Activated naive CD8-positive, alpha-beta T cell treated with anti-CD3 and anti-CD28 coated beads for 36 hours (primary cell): Measurements from ENCODE around the gene GFY. TPM values are rescaled to one million over a fixed set of nuclear protein-coding genes. Genes with fewer than 3 reads are reported as not detected.
A peak's percentile ranks its signal among the peaks of the same experiment; 100 is the strongest.

Experiments used
- DNase-seq: peaks from one replicate; pipeline ENCODE4 v3.0.0; 2021
- H3K27ac Mint-ChIP-seq: one replicate; pipeline ENCODE4 v1.8.0; 2022; ENCODE audit warnings: mild to moderate bottlenecking, moderate library complexity, mixed read lengths
- H3K27me3 Mint-ChIP-seq: one replicate; pipeline ENCODE4 v1.8.0; 2022; ENCODE audit warnings: mild to moderate bottlenecking, mixed read lengths
- H3K36me3 Mint-ChIP-seq: one replicate; pipeline ENCODE4 v1.8.0; 2021; ENCODE audit warnings: mild to moderate bottlenecking, mixed read lengths
- H3K4me1 Mint-ChIP-seq: one replicate; pipeline ENCODE4 v1.8.0; 2021; ENCODE audit warnings: mixed read lengths
- H3K4me3 Mint-ChIP-seq: one replicate; pipeline ENCODE4 v1.8.0; 2022; ENCODE audit warnings: mild to moderate bottlenecking, moderate library complexity, mixed read lengths
- H3K9me3 Mint-ChIP-seq: one replicate; pipeline ENCODE4 v1.8.0; 2022; ENCODE audit warnings: mixed read lengths
- total RNA-seq, 2 experiments: library from RNA; stranded (reverse); gene quantifications; one replicate each; pipeline ENCODE4 v1.2.3, GENCODE V29; 2021

Gene GFY, protein sequence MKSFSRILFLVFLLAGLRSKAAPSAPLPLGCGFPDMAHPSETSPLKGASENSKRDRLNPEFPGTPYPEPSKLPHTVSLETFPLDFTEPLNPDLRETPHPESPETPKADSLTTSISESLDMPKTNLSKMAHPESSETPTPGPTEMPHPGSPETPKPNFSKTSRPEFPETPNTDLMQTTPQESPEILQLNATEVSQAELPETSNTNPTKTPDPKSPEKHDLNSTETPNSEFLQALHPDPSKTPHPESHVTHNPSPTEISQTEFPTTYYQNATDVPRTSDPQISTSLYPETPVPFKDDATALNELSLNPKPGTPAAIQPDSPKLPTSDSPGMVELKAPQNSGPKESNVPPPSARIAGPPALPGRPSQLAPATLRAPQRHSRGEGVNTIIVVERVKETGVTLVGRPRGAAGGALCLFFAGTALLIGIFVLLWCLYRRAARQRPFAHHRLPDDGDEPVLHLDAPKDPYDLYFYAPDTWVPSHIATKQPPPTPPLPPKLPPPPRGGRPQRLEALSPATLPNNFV
- not detected for total RNA-seq

DNA sequence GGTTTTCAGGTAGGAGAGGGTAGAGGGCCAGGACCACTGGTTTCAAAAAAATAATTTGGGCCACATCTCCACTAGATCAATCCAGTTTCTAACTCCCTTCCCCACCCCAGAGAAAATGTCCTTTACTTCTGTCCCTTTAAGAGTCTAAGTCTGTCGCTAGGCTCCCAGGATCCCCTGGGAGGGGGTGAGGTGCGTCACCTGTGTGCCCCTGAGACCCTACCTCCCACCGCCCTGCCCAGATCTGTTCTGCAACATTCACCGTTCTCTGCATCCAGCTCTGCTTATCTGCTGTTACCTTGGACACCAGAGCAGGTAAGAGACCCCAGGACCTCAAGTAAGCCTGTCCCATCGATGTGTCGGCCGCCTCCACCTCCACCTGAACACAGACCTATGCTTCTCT lies at the start of gene GFY:
Gene GFY, plus strand, starts transcription at position 211 of the 400 bp plus-strand sequence. CDS start 1,043 bp downstream, outside the sequence.
- Mint-ChIP-seq H3K36me3 (no peaks in the 10 kb centered on the region), H3K4me1 (peaks cover 43% of the 10 kb centered on the region)
- no peak for DNase-seq

DNA sequence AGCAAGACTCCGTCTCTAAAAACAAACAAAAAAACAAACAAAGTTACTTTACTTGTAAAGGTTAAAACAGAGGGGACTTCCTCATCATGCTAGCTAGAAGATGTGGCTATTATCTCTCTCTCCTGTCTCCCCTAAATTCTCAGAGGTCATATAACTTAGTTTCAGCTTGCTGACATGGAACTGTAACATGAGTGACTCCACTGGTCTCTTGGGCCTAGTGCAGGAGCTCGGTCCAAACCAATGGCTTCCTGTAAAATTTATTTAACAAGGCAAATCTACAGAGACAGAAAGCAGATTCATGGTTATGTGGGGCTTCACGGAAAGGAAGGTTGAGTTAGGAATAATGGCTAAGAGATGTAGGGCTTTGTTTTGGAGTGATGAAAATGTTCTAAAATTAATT lies 46.7 kb upstream of the GFY start:
- Mint-ChIP-seq H3K4me3 (no peak overlapping the region), H3K27me3 (peaks cover 4% of the 10 kb centered on the region), H3K27ac (no peak overlapping the region), H3K4me1 (no peaks in the 10 kb centered on the region), H3K9me3 (peaks cover 6% of the 10 kb centered on the region), H3K36me3 (peaks cover 5% of the 10 kb centered on the region)
- DNase-seq: no peak

More for the DNA sequence above, at the start of gene GFY:
- H3K9me3 Mint-ChIP-seq: no peaks in the 10 kb centered on the region
- H3K27me3 Mint-ChIP-seq: peaks cover 97% of the 10 kb centered on the region
- H3K4me3 Mint-ChIP-seq: no peak within 1 kb of the TSS
- no peak within 1 kb of the TSS for H3K27ac Mint-ChIP-seq

DNA sequence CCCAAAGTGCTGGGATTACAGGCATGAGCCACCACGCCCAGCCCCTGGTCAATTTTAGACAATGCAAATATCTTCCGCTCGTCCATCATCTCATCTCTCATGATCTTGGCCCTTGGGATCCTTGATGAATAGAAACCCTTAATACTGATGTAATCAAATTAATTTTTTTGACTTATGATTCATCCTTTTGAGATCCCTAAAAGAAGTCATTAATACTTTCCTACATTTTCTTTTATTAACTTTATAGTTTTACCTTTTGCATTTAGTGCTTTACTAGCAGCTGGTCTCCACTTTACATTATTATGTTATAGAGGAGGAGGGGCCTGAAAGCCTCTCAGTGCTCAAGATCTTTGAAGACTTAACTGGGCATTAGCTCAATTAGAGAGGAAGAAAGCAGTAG lies 44.8 kb upstream of the GFY start:
- H3K4me1 Mint-ChIP-seq: no peaks in the 10 kb centered on the region
- H3K9me3 Mint-ChIP-seq: peaks cover 6% of the 10 kb centered on the region
- peaks cover 5% of the 10 kb centered on the region for H3K36me3 Mint-ChIP-seq
- no peak for DNase-seq
- no peak overlapping the region for H3K4me3 Mint-ChIP-seq
- H3K27ac Mint-ChIP-seq: no peak overlapping the region
- peaks cover 4% of the 10 kb centered on the region for H3K27me3 Mint-ChIP-seq

DNA sequence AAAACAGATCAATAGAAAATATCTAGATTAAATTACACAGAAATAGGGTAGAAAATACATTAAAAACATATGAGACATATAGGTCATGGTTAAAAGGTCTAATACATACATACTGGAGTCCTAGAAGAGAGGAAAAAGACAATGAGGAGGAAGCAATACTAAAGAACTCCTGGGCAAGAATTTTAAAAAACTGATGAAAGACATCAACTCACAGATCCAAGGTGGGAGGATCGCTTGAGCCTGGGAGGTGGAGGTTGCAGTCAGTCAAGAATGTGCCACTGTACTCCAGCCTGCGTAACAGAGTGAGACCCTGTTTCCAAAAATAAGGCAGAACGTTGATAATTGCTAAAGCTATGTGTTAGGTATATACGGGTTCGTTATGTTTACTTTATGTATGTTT lies 42.5 kb upstream of the GFY start:
- DNase-seq: no peak
- Mint-ChIP-seq H3K4me1 (no peaks in the 10 kb centered on the region), H3K36me3 (peaks cover 5% of the 10 kb centered on the region), H3K27me3 (no peaks in the 10 kb centered on the region), H3K4me3 (no peak overlapping the region), H3K27ac (no peak overlapping the region), H3K9me3 (peaks cover 6% of the 10 kb centered on the region)

DNA sequence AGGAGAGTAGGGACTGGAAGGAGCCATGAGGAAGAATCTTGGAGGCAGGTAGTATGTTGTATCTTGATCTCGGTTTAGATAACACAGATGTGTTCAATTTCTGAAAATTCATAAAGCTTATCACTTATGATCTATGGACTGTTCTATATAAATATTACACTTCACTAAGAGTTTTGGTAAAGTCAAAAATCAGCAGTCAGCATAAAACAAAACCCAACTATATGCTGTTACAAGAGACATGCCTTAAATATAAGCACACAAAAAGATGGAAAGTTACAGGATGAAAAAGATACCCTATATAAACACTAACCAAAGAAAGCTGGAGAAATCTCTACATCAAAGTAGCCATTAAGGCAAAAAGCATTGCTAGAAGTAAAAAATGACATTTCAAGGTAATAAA lies 41.6 kb upstream of the GFY start:
- peaks cover 3% of the 10 kb centered on the region for H3K27me3 Mint-ChIP-seq
- no peak overlapping the region for H3K4me3 Mint-ChIP-seq
- no peak overlapping the region for H3K27ac Mint-ChIP-seq
- peaks cover 6% of the 10 kb centered on the region for H3K9me3 Mint-ChIP-seq
- peaks cover 5% of the 10 kb centered on the region for H3K36me3 Mint-ChIP-seq
- H3K4me1 Mint-ChIP-seq: peaks cover 3% of the 10 kb centered on the region
- DNase-seq: no peak

DNA sequence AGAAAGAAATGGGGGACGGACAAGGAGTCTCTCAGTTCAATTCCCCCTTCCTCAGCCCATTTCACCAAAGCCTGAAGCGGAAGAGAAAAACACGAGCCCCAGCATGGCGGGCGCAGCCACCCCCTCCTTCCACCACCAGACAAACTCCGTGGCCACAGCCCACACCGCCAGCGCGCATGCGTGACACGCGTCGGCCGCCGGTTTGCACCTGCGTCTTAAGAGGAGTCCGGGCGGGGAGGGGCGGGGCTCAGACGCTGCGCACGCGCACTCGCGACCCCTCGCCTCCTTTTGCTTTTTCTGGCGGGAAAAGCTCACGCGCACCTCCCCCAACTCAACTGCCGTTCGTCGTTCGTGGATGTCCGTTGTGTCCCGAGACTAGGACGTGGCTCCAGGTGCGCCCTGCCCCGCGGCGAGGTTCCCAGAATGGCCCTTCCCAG lies 37.2 kb upstream of the GFY start, which contains the start of gene KASH5:
Gene KASH5, plus strand, starts transcription at position 314 of the 437 bp plus-strand sequence. CDS start 2,635 bp downstream, outside the sequence.
- no peaks in the 10 kb centered on the region for H3K9me3 Mint-ChIP-seq
- DNase-seq: peak; percentile 86
- H3K36me3 Mint-ChIP-seq: no peaks in the 10 kb centered on the region
- peaks cover 16% of the 10 kb centered on the region for H3K4me1 Mint-ChIP-seq
- peaks cover 7% of the 10 kb centered on the region for H3K27me3 Mint-ChIP-seq
- peak within 1 kb of the TSS; percentile 47 for H3K4me3 Mint-ChIP-seq
- H3K27ac Mint-ChIP-seq: peak within 1 kb of the TSS; percentile 78

DNA sequence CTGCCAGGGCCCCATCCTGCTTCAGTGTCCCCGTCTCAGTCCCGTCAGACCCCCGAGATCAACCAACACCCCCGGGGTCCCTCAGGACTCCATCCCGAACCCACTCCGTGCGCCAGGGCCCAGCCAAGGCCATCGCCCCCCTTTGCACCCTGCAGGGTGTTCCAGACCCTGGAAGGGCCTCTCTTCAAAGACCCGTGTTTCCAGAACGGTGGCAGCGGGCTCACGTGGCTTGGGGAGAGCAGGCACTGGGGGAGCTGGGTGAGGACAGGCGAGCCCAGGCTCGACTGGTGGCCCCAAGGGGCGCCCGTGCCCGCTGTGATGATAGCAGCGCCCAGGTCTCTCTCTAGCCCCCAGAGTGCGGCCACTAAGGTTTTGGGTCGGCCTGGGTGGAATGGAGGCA lies 35.8 kb upstream of the GFY start:
- H3K4me3 Mint-ChIP-seq: no peak overlapping the region
- no peak for DNase-seq
- no peak overlapping the region for H3K27ac Mint-ChIP-seq
- peaks cover 16% of the 10 kb centered on the region for H3K4me1 Mint-ChIP-seq
- H3K36me3 Mint-ChIP-seq: no peaks in the 10 kb centered on the region
- H3K27me3 Mint-ChIP-seq: peaks cover 7% of the 10 kb centered on the region
- no peaks in the 10 kb centered on the region for H3K9me3 Mint-ChIP-seq

DNA sequence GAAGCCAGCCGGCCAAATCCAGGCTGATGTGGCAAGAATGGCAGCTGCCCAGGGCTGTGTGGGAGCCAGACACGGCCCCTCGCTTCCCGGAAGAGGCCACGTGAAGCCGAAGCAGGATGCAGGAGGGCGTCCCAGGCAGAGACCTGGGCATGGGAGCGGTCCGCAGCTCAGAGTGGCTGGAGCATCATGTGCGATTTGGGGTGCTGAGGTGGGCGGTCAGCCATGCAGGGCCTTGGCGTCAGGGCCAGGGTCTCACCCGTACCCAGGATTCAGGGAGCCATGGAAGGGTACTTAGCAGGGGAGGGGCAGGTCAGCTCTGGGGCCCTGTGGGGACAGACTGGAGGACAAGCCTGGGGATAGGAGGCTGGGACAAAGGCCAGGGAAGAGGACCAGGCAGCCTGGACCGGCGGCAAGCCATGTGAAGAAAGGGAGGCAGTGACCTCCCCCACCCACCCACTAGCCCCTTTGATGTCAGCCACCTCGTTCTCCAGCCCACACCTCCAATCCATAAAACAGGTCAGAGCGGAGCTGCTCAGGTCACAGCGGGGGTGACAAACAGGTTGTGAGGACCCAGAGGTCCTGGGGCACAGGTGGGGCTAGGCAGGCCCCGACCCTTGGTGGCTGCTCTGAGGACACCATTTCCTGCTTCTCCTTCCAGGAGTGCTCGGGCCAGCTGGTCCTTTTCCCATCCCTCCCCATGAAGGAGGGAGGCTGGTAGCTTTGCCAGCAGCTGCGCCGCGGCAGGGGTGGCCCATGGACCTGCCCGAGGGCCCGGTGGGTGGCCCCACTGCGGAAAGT lies 34.9 kb upstream of the GFY start:
- Mint-ChIP-seq H3K27ac (no peak overlapping the region), H3K4me1 (peaks cover 16% of the 10 kb centered on the region), H3K36me3 (no peaks in the 10 kb centered on the region), H3K27me3 (peaks cover 7% of the 10 kb centered on the region), H3K4me3 (no peak overlapping the region), H3K9me3 (no peaks in the 10 kb centered on the region)
- no peak for DNase-seq

DNA sequence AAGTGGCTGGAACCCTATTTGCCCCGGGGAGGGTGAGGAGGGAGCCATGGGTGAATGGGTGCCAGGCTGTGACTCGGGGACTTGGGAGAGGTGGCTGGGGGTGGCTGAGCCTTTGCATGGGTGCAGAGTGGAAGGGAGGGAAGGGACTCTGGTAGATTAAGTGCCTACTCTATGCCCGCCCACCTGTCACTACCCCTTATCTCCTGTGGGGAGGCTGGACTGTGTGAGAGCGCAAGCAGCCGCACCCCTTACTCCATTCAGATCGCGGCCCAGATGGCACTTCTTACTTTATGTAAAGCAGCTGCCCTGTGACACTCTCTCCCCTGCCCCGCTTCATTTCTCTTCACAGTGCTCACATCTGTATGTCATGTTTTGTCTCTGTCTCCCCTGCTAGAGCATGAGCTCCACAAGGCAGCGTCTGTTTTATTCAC lies 34.2 kb upstream of the GFY start:
- Mint-ChIP-seq H3K9me3 (no peaks in the 10 kb centered on the region), H3K4me3 (no peak overlapping the region), H3K4me1 (peaks cover 16% of the 10 kb centered on the region), H3K27ac (no peak overlapping the region), H3K27me3 (peaks cover 7% of the 10 kb centered on the region), H3K36me3 (no peaks in the 10 kb centered on the region)
- DNase-seq: no peak

DNA sequence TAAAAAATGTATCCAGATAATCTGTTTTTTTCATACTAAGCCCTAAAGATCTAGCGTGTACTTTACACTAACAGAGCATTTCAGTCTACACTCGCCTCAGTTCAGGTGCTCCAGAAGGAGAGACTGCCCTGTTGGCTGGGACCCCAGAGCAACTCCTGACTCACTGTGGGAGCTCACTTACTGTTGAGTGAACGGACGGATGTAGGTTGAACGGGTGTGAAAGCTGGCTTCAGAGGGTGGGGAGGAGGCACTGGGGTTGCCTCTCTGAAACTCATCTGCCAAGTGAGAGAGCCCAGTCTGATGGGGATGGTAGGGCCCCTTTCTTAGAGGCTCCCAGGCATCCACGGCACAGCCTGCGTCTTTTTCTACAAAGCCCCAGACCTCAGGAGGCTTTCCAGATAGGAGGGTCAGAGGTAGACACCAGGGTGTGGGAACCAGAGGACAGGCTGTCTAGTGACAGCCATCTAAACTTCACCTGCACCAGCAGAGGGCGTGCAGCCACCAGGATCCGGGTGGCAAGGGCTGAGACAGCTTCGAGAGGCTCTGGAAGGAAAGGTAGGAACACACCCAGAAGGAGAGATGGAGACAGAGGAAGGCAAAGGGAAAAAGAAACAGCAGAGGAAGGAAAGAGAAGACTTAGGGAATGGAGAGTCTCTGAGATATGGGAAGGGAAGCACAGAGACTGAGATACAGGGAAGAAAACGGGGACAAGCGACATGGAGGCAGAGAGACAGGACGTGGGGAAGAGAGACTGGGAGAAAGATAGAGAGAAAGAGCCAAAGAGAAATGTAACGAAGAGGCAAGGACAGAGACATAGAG lies 33.4 kb upstream of the GFY start:
- peaks cover 16% of the 10 kb centered on the region for H3K4me1 Mint-ChIP-seq
- no peaks in the 10 kb centered on the region for H3K36me3 Mint-ChIP-seq
- H3K4me3 Mint-ChIP-seq: no peak overlapping the region
- peak overlapping the region; percentile 20 for H3K27ac Mint-ChIP-seq
- no peaks in the 10 kb centered on the region for H3K9me3 Mint-ChIP-seq
- H3K27me3 Mint-ChIP-seq: peaks cover 7% of the 10 kb centered on the region
- DNase-seq: peak; percentile 78

DNA sequence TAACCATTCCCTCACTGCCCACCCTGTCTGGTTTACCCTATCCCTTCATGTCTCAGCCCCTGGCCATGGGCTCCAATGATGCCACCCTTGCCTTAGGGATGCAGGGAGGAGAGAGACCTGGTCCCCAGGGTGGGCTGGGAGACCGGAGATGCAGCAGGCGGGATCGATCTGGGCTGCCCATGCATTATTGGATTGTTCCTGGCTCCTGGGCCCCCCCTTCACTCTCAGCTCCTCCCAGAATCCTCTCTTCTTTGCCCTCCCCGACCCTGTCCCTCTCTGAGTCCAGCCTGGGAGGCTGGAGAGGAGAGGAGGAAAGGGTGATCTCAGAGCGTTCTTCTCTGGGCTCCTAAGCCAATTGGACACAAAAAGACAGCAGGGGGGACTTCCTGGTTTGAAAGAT lies 31.3 kb upstream of the GFY start:
- H3K4me3 Mint-ChIP-seq: no peak overlapping the region
- H3K9me3 Mint-ChIP-seq: no peaks in the 10 kb centered on the region
- no peak overlapping the region for H3K27ac Mint-ChIP-seq
- H3K4me1 Mint-ChIP-seq: peaks cover 22% of the 10 kb centered on the region
- no peaks in the 10 kb centered on the region for H3K36me3 Mint-ChIP-seq
- H3K27me3 Mint-ChIP-seq: peaks cover 4% of the 10 kb centered on the region
- no peak for DNase-seq

DNA sequence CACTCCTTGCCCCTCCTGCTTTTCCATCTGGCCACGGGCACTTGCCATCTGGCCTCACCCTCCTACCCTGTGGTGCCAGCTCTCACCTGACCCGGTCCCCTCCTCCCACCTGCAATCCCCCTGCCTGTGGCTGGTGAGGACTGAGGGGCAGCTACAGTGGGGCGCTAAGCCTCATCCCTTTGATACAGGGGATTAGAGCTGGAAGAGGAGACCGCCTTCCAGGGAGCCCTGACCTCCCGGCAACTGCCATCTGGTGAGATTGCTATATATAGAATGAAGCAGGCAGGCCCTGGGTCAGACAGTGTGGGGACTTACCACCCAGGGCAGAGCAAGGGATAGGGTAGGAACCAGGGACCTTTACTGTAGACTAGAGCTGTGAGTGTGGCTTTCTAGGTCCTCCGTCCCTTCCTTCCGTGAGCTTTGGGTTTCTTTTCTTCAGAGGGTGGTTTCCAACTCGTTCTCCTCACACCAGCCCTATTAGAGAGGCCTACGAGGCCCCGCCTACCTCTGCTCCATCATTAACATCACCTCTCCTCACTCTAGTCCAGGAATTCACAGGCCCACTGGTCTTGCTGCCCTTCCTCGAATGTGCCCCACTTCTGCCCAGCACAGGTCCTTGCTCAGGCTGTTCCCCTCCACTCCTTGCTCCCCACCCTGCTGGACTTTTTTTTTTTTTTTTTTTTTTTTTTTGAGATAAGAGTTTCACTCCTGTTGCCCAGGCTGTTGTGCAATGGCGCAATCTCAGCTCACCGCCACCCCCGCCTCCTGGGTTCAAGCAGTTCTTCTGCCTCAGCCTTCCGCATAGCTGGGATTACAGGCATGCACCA lies 29.4 kb upstream of the GFY start:
- Mint-ChIP-seq H3K27ac (no peak overlapping the region), H3K4me3 (no peak overlapping the region), H3K36me3 (no peaks in the 10 kb centered on the region), H3K9me3 (no peaks in the 10 kb centered on the region), H3K4me1 (peaks cover 23% of the 10 kb centered on the region), H3K27me3 (peaks cover 4% of the 10 kb centered on the region)
- no peak for DNase-seq

DNA sequence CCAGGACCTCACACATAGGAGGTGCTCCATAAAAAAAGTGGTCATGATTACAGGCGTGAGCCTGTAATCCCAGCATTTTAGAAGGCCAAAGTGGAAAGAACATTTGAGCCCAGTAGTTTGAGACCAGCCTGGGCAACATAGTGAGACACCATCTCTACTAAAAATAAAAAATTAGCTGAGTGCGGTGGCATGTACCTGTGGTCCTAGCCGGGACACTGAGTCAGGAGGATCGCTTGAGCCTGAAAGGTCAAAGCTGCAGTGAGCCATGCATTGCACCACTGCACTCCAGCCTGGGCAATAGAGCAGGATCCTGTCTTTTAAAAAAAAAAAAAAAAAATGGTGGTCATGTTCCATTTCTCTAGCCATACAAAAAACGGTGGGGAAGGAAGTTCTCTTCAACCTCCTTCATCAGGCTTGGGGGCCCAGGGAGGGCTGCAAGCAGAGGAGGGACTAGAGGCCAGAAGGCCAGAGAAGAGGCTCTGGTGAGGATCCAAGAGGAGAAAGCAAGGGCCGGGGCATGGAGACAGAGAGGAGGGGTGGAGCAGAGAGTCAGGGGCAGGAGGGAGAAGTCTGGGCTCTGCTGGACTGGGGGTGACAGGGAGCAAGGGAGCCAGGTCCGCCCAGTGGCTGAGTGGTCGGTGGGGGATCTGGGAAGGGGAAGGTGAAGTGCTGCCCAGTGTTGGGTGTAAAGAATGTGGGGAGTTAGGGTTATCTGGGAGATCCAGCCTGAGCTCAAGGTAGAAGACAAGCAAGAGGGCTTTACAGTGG lies 28.3 kb upstream of the GFY start:
- H3K9me3 Mint-ChIP-seq: no peaks in the 10 kb centered on the region
- peaks cover 18% of the 10 kb centered on the region for H3K4me1 Mint-ChIP-seq
- peaks cover 3% of the 10 kb centered on the region for H3K27me3 Mint-ChIP-seq
- H3K4me3 Mint-ChIP-seq: no peak overlapping the region
- H3K27ac Mint-ChIP-seq: no peak overlapping the region
- no peaks in the 10 kb centered on the region for H3K36me3 Mint-ChIP-seq
- no peak for DNase-seq
